WI38 (cell line): Measurements from ENCODE around the gene PHF20.

Experiments
- H3K4me3 ChIP-seq: 2 replicates; pipeline ENCODE4 v1.5.1; 2011; ENCODE audit warnings: low read depth, mild to moderate bottlenecking, control low read depth, low read length
- CTCF ChIP-seq: IDR thresholded peaks from 2 replicates; pipeline ENCODE4 v1.5.1; 2012; ENCODE audit warnings: low read depth, mild to moderate bottlenecking, control low read depth, low read length

PHF20 gene

GRCh38 chr20:35826397-35826998 is 54.7 kb downstream of the PHF20 start:
- TF ChIP-seq CTCF: no peak
- no peak overlapping the region for H3K4me3 ChIP-seq

GRCh38 chr20:35828434-35828833 is 56.6 kb downstream of the PHF20 start:
- no peak overlapping the region for H3K4me3 ChIP-seq
- no peak for TF ChIP-seq CTCF

- no peak for TF ChIP-seq CTCF
- no peak overlapping the region for H3K4me3 ChIP-seq
Measured at GRCh38 chr20:35828916-35829315, 57.1 kb downstream of the PHF20 start.

GRCh38 chr20:35830264-35830663 is 58.4 kb downstream of the PHF20 start:
- H3K4me3 ChIP-seq: no peak overlapping the region
- no peak for TF ChIP-seq CTCF

GRCh38 chr20:35831029-35831428 is 59.2 kb downstream of the PHF20 start:
- H3K4me3 ChIP-seq: no peak overlapping the region
- TF ChIP-seq CTCF: no peak

- TF ChIP-seq CTCF: no peak
- H3K4me3 ChIP-seq: no peak overlapping the region
Measured at GRCh38 chr20:35831971-35832370, 60.2 kb downstream of the PHF20 start.

GRCh38 chr20:35833241-35833640 is 61.4 kb downstream of the PHF20 start:
- TF ChIP-seq CTCF: no peak

More at GRCh38 chr20:35833241-35833640, 61.4 kb downstream of the PHF20 start:
- H3K4me3 ChIP-seq: no peak overlapping the region
